Measurements from ENCODE around the gene PBX2.
"Not testable (repeated sequence)": the region's sequence is repeated elsewhere in the genome, so short reads cannot be mapped to it uniquely, and the experiment has no call there.

The PBX2 gene, protein sequence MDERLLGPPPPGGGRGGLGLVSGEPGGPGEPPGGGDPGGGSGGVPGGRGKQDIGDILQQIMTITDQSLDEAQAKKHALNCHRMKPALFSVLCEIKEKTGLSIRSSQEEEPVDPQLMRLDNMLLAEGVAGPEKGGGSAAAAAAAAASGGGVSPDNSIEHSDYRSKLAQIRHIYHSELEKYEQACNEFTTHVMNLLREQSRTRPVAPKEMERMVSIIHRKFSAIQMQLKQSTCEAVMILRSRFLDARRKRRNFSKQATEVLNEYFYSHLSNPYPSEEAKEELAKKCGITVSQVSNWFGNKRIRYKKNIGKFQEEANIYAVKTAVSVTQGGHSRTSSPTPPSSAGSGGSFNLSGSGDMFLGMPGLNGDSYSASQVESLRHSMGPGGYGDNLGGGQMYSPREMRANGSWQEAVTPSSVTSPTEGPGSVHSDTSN

DNA sequence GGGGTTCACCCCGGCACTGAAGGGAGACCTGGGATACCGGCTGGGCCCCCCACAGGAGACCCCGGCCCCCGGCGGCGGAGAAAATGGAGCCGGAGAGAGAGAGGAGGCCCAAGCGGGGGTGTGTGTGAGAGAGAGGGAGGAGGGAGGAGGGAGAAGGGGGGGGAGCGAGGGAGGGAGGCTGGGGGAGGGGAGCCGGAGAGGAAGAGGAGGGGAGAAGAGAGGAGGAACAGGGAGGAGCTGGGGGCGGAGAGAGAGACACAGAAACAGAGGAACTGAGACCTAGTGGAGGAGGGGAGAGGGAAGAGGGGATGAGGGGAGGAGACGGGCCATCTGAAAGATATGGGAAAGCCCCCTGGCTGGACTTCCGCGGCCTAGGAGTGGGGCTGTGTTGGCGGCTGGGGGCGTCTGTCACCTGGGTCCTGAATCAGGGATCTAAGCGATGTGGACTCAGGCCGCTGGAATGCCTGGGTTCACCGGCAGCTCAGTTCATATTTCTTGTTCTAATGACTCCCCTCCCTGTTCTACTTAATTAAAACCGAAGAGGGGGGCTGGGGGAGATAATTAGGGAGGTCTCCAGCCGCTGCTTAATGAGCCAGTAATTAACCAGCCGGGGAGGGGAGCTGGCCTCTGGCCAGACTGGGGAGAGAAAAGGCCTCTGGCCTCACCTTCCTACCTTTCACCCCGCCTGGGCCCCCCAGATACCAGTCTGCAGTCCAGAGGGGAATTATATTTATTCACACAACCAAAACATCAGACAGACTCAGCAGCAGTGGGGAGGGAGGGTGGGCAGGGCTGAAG is at the start of gene PBX2:
PBX2 (minus strand) TSS at position 149 of the 798 bp plus-strand sequence. CDS start 287 bp downstream, outside the sequence.
- DNase-seq: peak; percentile 93

DNA sequence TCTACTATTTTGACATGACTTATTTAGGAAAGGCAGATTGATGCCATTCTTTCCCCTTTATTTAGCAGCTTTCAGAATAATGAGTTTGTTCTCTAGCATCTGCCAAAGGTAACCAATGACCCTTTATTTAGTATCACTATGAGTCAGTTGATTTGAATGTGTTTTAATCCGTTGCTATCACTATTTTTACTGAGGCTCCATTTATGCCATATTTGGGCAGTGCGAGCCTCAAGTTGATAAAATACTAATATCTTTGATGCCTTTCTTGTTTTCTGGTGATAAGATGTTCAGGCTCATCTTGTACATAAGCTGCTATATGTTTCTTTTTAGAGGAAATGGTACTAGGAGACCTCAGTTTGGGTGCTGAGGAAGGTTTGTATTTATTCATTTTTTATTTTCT is 49.5 kb upstream of the PBX2 start:
- no peak for DNase-seq

DNA sequence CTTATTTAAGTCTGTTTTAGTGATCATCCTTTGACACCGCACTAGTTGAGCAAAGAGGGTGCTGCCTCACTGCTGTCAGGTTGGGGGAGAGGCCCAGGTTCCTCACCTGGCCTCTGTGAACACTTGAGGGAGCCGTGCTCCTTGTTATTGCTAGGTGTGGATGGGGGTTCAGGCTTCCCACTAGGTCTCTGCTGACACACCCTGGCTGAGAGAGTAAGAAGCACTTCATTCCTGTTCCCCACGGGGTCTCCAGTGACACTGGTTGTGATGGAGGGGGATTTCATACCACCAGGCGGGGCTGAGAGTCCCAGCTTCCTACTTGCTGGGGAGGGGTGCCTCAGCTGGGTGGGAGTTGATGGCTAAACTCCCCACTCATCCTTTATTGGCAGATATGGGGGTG is 44.9 kb upstream of the PBX2 start:
- DNase-seq: no peak

DNA sequence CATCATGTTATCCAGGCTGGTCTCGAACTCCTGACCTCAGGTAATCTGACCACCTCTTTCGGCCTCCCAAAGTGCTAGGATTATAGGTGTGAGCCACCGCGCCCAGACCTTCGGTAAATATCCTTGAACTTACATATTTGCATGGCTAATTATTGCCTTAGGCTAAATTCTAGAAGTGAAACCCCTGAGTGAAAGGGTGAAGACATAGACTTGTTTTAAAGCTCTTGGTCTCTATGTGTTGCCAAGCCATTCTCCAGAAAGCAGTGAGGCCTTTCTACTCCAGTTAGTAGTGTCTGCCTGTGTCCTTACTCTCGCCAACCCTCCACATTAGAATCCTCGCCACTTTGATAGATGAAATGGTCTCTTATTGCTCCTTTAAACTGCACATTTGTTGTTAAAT is 36.4 kb upstream of the PBX2 start:
- DNase-seq: no peak

DNA sequence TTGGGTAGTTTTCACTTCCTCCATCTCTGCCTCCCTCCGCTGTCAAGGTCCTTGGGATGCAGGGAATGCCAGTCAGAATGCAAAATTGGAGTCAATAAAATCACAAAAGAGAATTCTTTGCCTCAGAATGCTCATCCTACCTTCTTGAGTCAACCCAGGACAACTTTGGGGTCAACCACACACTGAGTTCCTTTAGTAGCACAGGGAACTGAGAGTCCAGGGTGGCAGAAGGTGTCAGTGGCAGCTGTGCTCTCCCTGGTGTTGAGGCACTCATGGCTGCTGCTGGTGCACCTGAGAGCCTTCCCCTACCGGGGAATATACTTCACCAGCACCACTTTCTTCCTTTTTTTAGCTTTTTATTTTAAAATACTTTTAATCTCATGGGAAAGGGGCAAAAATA is 34.7 kb upstream of the PBX2 start:
- no peak for DNase-seq

DNA sequence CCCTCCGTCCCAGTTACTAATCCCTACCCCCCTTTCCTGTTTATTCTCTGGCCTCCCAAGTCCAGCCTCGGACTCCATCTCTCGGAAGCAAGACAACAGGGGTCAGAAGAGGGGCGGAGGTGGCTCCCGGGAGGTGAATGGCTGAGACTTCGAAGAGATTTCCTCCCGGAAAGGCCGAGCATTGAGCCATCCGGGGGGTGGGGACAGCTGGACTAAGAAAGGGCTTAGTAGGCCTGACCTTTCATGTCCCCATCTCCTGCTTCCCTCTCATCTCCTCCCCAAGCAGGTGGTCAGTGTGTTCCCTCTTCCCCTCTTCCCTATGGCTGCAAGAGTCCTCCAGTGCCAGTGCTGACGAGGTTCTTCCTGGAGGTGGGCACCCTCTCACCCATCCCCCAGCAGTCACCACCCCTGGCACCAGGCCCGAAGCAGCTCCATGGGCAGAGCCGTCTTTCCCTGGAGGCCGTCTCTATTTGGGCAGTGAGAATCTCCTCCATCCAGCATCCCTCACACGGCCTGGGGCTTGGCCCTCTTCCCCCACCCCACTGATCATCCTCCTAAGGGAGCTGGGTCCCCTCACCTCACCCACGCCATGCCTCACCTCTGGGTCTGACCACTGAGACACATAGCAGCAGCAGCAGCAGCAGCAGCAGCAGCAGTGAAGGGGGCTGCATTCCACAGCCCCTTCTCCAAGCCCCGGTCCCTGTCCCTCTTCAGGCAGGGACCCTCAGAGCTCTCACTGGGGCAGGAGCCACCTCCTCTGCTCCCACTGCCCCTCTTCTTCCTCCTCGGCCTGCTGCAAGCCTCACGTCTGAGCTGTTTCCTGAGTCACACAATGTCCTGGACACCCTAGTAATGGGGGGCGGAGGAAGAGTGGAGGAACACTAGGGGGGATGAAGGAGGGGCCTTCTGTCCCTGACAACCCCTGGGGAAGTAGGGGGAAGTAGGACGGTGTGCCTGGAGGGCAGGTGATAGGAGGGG is 33.5 kb upstream of the PBX2 start, which contains the start of gene NOTCH4:
NOTCH4 (minus strand) TSS at position 810 of the 978 bp plus-strand sequence; CDS start at position 671, 139 bp downstream.
- DNase-seq: no peak

DNA sequence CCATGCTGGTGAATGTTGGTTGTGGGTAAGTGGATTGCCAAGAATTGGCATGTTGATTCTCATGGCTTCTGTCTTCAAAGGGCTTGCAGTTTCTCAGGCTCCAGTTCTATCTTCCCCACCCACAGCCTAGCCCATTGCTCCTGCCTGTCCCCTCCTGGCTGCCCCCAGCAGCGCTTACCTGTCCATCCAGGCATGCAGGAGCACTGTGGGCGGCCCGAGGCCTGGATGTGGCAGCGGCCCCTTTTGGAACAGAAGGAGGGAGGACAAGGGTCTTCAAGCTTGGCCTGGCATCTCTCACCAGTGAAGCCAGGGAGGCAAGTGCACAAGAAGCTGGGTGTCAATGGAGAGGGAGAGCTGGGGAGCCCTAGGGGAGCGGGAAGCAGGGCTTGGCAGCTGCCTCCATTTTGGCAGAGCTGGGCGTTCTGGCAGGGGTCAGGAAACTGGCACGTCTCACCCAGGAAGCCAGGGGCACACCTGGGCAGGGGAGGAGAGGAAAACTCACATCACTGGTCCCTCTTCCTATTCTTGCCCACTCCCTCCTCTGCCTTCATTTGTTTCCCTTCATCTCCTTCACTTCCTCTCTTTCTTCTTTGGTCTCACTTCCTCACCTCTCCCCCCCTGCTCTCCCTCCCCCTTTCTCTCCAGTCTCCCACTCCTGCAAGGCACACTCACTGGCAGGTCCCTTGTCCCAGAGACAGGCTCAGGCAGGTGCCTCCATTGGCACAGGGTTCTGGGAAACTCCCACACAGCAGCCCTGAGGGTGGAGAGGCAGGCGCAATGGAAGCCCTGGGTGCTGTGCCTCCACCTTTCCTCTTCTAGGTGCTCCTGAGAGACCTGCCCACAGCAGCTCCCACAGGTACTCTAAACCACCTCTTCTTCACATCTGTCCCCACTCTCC is 32.6 kb upstream of the PBX2 start:
- DNase-seq: no peak

DNA sequence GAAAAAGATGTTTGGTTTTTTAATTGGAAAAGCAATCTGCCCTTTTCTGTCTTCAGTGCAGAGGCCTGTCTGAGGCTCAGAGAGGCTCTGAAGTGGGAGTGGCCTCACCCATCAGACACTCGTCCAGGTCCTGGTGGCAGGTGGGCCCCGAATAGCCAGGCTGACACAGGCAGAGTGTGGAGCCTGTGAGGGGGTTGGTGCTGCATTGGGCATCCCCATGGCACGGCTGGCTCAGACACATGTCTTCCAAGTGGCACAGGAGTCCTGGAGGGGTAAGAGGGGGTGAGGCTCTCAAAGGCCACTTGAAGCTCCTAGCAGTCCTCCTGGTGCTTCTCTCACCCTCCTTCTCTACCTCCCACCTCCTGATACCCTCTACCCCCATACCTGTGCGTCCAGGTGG is 30.0 kb upstream of the PBX2 start:
- no peak for DNase-seq

DNA sequence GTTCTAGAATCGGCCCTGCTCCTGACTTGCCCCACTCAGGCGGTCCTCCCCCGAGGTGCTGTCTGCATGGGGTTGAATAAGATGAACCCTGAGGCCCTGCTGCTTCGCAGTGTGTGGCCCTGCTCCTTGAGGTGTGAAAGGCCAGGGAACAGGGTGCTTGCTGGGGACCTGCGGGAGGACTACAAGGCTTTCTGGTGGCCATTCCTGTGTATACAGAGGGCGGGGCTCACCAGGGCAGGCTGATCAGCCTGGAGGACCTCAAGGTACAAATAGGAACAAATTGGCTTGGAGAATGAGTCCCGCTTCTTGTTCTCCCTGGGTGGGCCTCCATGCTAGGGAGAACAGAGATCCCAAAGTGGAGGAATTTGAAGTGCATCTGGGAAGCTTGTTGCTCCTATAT is 28.2 kb upstream of the PBX2 start:
- no peak for DNase-seq

DNA sequence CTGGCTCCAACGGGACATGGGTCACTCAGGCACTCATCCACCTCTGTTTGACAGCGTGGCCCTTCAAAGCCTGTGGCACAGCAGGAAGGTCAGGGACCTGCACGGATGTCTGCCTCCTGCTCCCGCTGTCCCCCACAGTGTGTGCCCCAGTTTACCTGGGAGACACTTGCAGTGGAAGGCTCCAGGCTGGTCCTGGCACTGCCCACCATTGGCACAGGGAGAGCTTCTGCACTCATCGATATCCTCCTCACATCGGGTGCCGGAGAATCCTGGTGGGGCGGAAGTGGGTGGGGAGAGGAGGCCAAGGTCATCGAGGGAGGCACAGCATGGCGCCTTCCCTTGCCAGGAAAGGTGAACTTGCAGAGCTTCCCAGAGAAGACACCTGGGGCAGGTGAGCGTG is 27.0 kb upstream of the PBX2 start:
- DNase-seq: no peak

DNA sequence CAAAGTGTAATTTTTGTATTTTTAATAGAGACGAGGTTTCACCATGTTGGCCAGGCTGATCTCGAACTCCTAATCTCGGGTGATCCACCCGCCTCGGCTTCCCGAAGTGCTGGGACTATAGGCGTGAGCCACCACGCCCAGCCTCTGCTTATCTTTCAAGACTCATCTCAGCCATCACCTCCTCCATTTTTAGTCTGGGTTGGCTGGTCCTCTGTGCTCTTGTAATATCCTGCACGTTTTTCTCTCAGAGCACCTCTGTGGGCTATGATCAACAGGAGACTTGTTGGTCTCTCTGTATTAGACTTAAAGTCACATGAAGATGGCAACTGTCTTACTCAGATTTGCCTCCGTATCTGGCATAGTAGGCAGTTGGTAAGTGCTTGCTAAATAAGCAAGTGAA is 26.3 kb upstream of the PBX2 start:
- DNase-seq: peak; percentile 65

DNA sequence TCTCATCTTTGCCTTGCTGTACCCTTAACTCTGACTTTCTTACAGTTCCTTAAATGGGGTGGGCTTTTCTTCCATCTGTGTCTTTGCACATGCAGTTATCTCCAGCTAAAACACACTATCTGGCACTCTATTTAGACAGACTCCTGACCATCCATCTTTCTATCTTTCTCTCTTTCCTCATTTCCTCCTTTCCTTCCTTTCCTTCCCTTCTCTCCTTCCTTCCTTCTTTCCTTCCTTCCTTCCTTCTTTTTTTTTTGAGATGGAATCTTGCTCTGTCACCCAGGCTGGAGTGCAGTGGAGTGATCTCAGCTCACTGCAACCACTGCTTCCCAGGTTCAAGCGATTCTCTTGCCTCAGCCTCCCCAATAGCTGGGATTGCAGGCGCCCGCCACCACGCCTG is 25.6 kb upstream of the PBX2 start:
- no peak for DNase-seq

DNA sequence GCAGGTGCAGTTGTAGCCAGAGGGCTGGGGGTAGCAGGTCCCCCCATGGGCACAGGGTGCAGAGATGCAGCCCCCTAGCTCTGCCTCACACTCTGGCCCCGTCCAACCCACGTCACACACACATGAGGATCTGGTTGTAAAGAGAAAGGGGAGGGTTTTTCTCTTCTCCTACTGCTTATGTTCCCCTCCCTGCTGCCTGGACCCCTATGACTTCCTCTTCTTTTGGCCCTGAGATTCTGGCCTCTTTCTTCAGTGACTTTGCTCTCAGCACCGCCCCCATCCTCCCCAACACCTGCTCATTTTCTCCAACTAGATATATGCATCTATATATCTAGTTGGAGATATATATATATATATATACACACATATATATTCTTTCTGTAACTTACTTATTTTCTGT is 24.1 kb upstream of the PBX2 start:
- no peak for DNase-seq

DNA sequence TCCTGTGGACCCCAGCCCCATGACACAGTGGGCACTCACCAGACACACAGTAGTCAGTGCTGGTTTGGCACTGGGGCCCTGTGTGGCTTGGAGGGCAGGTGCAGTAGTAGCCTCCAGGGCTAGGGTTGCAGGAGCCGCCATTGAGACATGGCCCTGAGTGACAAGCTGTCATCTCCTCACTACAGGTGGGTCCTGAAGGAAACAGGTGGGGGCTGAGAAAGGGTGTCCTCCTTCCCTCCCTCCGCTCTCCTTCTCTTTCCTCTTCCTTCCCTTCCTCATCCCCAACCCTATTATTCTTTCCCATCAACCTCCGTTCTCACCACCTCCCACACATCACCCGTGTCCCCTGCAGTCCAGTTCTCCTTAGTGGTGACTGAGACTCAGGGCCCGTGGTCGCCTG is 23.6 kb upstream of the PBX2 start:
- no peak for DNase-seq

DNA sequence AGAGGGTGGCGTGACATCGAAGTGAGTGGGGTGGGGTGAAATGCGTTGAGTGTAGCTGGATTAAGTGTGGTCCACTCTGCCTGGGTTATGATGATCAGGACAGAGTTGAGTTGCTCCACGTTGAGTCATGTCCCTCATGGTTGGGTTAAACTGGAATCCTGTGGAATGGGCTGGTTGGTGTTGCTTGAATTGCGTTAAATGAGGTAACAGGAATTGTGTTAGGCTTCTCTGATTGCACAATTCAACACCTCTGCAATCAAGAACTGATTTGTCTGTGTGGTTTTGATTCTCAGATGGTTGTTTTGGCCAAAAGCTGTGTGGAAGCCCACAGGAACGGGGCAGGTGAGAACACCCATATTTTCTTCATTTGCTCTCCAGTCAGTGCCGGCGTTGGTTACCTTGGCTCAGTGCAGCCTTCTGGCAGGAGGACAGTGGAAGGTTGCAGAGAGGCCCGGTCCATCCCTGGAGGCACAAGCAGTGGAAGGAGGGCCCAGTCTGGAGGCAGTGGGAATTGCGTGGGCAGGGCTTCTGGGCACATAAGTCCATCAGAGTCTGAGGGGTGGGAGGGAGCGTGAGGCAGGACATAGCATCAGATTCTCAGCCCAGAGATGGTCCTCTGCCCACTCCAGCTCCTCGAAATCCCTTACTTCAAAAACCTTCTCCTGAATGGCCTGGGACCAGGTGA is 22.2 kb upstream of the PBX2 start:
- no peak for DNase-seq

DNA sequence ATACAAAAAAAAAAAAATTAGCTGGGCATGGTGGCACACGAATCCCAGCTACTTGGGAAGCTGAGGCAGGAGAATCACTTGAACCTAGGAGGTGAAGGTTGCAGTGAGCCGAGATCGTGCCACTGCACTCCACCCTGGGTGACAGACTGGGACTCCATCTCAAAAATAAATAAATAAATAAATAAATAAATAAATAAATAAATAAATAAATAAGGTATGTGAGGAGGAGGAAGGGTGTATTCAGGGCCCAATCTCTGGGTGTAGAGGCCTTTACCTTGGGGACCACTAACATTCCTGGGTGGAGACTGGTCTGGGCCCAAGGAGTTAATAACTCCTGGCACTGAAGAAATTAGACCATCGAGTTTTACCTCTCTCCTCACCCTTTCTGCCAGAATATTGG is 21.4 kb upstream of the PBX2 start:
- DNase-seq: not testable (repeated sequence)

DNA sequence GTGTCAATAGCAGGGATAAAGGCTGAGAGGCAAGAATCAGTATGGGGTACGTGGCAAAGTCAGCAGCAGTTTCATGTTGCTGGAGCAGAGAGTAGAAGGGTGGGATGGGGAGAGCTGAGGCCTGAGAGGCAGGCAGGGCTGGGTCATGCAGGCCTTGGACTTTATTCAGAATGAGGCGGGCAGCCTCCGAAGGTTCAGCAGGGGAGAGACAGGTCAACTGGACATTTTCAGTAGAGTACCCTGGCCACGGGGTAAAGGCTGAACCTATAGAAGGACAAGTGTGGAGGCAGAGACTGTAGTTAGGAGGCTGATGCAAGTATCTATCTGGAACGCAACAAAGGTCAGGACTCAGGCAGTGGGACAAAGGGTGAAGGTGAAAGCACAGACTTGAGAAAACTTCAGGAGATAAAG is 20.2 kb upstream of the PBX2 start:
- no peak for DNase-seq

DNA sequence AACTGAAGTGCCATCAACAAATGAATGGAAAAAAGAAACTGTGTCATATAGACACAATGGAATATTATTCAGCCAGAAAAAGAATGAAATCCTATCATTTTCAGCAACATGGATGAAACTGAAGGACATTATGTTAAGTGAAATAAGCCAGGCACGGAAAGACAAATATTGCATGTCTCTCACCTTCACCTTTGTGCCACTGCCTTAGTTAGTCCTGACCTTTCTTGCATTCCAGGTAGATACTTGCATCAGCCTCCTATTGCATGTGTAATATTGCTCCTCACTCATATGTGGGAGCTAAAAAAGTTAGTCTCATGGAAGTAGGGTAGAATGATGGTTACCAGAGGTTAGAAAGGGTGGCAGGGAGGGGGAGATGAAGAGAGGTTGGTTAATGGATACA is 19.0 kb upstream of the PBX2 start:
- DNase-seq: no peak

DNA sequence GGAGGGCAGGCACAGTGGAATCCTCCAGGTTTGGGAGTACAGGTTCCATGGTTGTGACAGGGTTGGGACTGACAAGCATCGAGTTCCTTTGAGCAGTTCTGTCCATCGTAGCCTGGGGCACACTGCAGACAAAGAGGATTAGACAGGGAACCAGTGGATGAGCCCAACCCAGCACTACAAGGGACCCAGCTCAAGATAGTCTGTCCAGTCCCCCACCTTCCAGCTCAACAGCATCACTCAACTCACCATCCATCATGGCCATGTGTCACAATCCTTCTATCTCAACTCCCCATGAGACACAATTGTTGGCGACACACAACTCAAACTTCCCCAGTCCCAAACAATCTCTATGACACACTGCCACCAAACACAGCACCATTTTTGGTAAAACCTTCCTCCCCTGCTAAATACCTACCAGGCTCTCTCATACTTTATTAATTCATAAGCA is 14.3 kb upstream of the PBX2 start:
- no peak for DNase-seq

DNA sequence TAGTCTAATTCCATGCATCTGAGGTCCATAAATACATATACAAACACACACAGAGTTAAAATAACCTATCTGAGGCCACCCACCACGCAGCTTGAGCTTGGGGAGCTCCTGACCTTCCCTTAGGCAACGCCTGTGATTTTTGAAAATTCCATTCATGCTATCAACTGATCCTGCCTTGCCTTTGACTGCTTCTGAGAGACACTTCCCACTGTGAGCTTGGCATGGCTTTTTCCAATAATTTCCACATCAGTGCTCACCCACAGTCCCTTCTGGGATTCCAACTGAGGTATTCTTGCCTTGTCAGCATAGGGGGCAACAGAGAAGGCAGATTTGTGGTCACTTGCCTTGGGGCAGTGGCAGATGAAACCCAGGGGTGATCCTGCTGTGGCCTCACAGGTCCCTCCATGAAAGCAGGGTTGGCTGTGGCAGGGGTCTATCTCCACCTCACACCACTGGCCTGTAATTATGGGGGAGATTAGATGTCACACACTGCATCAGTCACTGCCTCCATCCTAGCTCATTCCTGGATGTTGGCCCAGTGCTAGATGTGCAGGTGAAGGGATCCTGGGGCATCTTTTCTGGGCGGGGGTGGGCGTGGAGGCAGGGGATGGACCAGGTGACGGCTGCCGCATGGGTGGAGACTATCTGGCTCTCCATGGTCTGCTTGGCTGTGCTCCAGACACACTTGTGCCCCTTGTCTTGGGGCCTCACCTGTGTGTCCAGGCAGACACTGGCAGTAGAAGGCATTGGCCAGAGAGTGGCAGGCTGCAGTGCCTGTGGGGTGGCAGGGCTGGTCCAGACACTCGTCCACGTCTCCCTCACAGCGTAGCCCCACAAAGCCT is 13.6 kb upstream of the PBX2 start:
- DNase-seq: no peak
